NCI-H2196 (cell line): Measurements from ENCODE around the gene PTPN20.

Source experiments
- DNase-seq: peaks from one replicate; lab custom pipeline; 2025; ENCODE audit not compliant: unreplicated experiment; lab: John Stamatoyannopoulos, UW

The PTPN20 gene

GRCh38 chr10:47046321-47047126, 135.3 kb downstream of the PTPN20 start:
- DNase-seq, result no peak

- no peak for DNase-seq
Measured at GRCh38 chr10:47047127-47047504, 135.9 kb downstream of the PTPN20 start.

GRCh38 chr10:47047577-47048525, 136.6 kb downstream of the PTPN20 start:
- DNase-seq, result peak; percentile 48

GRCh38 chr10:47048526-47048905, 137.3 kb downstream of the PTPN20 start:
- no peak for DNase-seq

GRCh38 chr10:47049056-47049851, 138.0 kb downstream of the PTPN20 start:
- DNase-seq, result no peak

- DNase-seq, result no peak
Measured at GRCh38 chr10:47049906-47050305, 138.7 kb downstream of the PTPN20 start.

GRCh38 chr10:47050618-47051455, 139.6 kb downstream of the PTPN20 start:
- no peak for DNase-seq

GRCh38 chr10:47051741-47052238, 140.6 kb downstream of the PTPN20 start:
- no peak for DNase-seq
